ENCODE data around the gene TMEM168.

DNA sequence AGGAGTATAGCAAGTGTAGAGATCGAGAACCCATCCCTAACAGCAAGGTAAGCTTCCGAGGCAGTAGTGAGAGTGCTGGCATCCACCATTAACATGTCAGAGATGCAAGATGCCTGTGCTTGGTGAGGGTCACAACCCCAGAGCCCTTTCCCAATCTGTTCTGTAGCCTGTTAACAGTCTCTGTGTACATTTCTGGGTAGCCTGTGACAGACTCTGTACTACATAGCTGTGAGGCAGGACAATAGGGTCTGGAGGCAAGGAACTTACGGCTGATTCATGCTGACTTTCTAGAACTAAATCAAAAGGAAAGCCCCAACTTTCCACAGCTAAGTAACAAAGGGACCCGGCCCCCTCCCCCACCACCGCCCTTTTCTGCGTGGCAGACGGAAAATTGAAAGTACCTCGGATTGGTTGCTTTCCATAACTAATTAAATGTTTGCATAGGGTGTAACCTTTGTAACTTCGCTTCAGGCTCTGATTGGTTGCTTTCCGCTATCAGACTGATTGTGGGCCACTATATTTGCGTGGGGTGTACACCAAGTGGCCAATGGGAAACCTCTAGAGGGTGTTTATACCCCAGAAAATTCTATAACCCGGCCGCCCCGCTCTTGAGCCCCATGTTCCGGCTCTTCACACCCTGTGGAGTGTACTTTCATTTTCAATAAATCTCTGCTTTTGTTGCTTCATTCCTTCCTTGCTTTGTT lies 1.4 kb upstream of the TMEM168 start:
- no peak for TF ChIP-seq POLR2A (IDR thresholded peaks at IDR 0.05)
- TF ChIP-seq, protein P1, sequence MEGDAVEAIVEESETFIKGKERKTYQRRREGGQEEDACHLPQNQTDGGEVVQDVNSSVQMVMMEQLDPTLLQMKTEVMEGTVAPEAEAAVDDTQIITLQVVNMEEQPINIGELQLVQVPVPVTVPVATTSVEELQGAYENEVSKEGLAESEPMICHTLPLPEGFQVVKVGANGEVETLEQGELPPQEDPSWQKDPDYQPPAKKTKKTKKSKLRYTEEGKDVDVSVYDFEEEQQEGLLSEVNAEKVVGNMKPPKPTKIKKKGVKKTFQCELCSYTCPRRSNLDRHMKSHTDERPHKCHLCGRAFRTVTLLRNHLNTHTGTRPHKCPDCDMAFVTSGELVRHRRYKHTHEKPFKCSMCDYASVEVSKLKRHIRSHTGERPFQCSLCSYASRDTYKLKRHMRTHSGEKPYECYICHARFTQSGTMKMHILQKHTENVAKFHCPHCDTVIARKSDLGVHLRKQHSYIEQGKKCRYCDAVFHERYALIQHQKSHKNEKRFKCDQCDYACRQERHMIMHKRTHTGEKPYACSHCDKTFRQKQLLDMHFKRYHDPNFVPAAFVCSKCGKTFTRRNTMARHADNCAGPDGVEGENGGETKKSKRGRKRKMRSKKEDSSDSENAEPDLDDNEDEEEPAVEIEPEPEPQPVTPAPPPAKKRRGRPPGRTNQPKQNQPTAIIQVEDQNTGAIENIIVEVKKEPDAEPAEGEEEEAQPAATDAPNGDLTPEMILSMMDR (IDR thresholded peaks at IDR 0.05) = no peak

Measured in uterus (tissue), 2 donors.